ENCODE results near the gene ALAS1. TPM values are rescaled to one million over a fixed set of nuclear protein-coding genes. Genes with fewer than 3 reads are reported as not detected.
A peak's percentile ranks its signal among the peaks of the same experiment; 100 is the strongest.

The ALAS1 gene
- total RNA-seq, 1 experiment from 2014 or later: 41.6 TPM

- DNase-seq: no peak
- Histone ChIP-seq H3K9ac (ENCODE audit: low read length) (no peak overlapping the region), H3K79me2 (ENCODE audit: low read length) (peaks cover 27% of the 10 kb centered on the region), H3K9me2 (replicated peaks; ENCODE audit: insufficient read depth, low read length) (no peaks in the 10 kb centered on the region), H3K36me3 (ENCODE audit: insufficient read depth, low read length) (peaks cover 5% of the 10 kb centered on the region), H3K9me3 (ENCODE audit: low read length) (no peaks in the 10 kb centered on the region), H2AFZ (ENCODE audit: low read length) (no peak overlapping the region), H3K4me2 (ENCODE audit: low read depth, low read length, poor library complexity, severe bottlenecking) (no peak overlapping the region), H3K4me3 (ENCODE audit: low read length) (no peak overlapping the region), H3K27ac (ENCODE audit: low read length) (0 out of 2 replicates have a peak overlapping the region, but pooled peaks have one; percentile 24), H3K4me1 (ENCODE audit: low read length) (peaks cover 41% of the 10 kb centered on the region), H3K27me3 (ENCODE audit: low read length) (no peaks in the 10 kb centered on the region), H4K20me1 (ENCODE audit: insufficient read depth, low read depth, low read length) (peaks cover 9% of the 10 kb centered on the region; the same call in 1 of the 2 replicates)
Measured at GRCh38 chr3:52233968-52234367, 36.0 kb downstream of the ALAS1 start.

GRCh38 chr3:52234516-52235447, 36.8 kb downstream of the ALAS1 start:
- DNase-seq: no peak
- H3K4me2 ChIP-seq (ENCODE audit: low read depth, low read length, poor library complexity, severe bottlenecking): no peak overlapping the region
- H3K9ac ChIP-seq (ENCODE audit: low read length): no peak overlapping the region
- H4K20me1 ChIP-seq (ENCODE audit: insufficient read depth, low read depth, low read length): peaks cover 9% of the 10 kb centered on the region; the same call in 1 of the 2 replicates
- H3K27me3 ChIP-seq (ENCODE audit: low read length): no peaks in the 10 kb centered on the region
- H3K79me2 ChIP-seq (ENCODE audit: low read length): peaks cover 27% of the 10 kb centered on the region
- peaks cover 5% of the 10 kb centered on the region for H3K36me3 ChIP-seq (ENCODE audit: insufficient read depth, low read length)
- H2AFZ ChIP-seq (ENCODE audit: low read length): no peak overlapping the region
- H3K9me2 ChIP-seq (replicated peaks; ENCODE audit: insufficient read depth, low read length): no peaks in the 10 kb centered on the region
- H3K27ac ChIP-seq (ENCODE audit: low read length): 0 out of 2 replicates have a peak overlapping the region, but pooled peaks have one; percentile 24
- H3K9me3 ChIP-seq (ENCODE audit: low read length): no peaks in the 10 kb centered on the region
- H3K4me3 ChIP-seq (ENCODE audit: low read length): no peak overlapping the region
- H3K4me1 ChIP-seq (ENCODE audit: low read length): peaks cover 42% of the 10 kb centered on the region

- H3K36me3 ChIP-seq (ENCODE audit: insufficient read depth, low read length): no peaks in the 10 kb centered on the region
- H4K20me1 ChIP-seq (ENCODE audit: insufficient read depth, low read depth, low read length): 0 out of 2 replicates have a peak, but pooled peaks cover 9% of the 10 kb centered on the region
- peak overlapping the region; percentile 70 for H3K4me2 ChIP-seq (ENCODE audit: low read depth, low read length, poor library complexity, severe bottlenecking)
- no peak overlapping the region for H3K4me3 ChIP-seq (ENCODE audit: low read length)
- H3K79me2 ChIP-seq (ENCODE audit: low read length): peaks cover 32% of the 10 kb centered on the region
- no peaks in the 10 kb centered on the region for H3K27me3 ChIP-seq (ENCODE audit: low read length)
- H3K4me1 ChIP-seq (ENCODE audit: low read length): peaks cover 50% of the 10 kb centered on the region
- H3K9ac ChIP-seq (ENCODE audit: low read length): no peak overlapping the region
- no peaks in the 10 kb centered on the region for H3K9me3 ChIP-seq (ENCODE audit: low read length)
- no peaks in the 10 kb centered on the region for H3K9me2 ChIP-seq (replicated peaks; ENCODE audit: insufficient read depth, low read length)
- no peak for DNase-seq
- H2AFZ ChIP-seq (ENCODE audit: low read length): no peak overlapping the region
- H3K27ac ChIP-seq (ENCODE audit: low read length): no peak overlapping the region
Measured at GRCh38 chr3:52236424-52236886, 38.5 kb downstream of the ALAS1 start.

GRCh38 chr3:52237006-52237656, 39.2 kb downstream of the ALAS1 start:
- H3K4me3 ChIP-seq (ENCODE audit: low read length): peak overlapping the region; percentile 78; the same call in 1 of the 2 replicates
- H3K4me1 ChIP-seq (ENCODE audit: low read length): peaks cover 43% of the 10 kb centered on the region
- H3K36me3 ChIP-seq (ENCODE audit: insufficient read depth, low read length): no peaks in the 10 kb centered on the region
- H3K27ac ChIP-seq (ENCODE audit: low read length): peak overlapping the region; percentile 68
- H3K4me2 ChIP-seq (ENCODE audit: low read depth, low read length, poor library complexity, severe bottlenecking): peak overlapping the region; percentile 70
- no peaks in the 10 kb centered on the region for H3K9me3 ChIP-seq (ENCODE audit: low read length)
- H2AFZ ChIP-seq (ENCODE audit: low read length): no peak overlapping the region
- H3K9me2 ChIP-seq (replicated peaks; ENCODE audit: insufficient read depth, low read length): no peaks in the 10 kb centered on the region
- no peak for DNase-seq
- peak overlapping the region; percentile 99 for H3K9ac ChIP-seq (ENCODE audit: low read length)
- peaks cover 32% of the 10 kb centered on the region for H3K79me2 ChIP-seq (ENCODE audit: low read length)
- H4K20me1 ChIP-seq (ENCODE audit: insufficient read depth, low read depth, low read length): 0 out of 2 replicates have a peak, but pooled peaks cover 6% of the 10 kb centered on the region
- no peaks in the 10 kb centered on the region for H3K27me3 ChIP-seq (ENCODE audit: low read length)

- Histone ChIP-seq H3K9ac (ENCODE audit: low read length) (peak overlapping the region; percentile 99), H3K9me3 (ENCODE audit: low read length) (no peaks in the 10 kb centered on the region), H3K9me2 (replicated peaks; ENCODE audit: insufficient read depth, low read length) (no peaks in the 10 kb centered on the region), H3K4me3 (ENCODE audit: low read length) (peak overlapping the region; percentile 78), H3K4me2 (ENCODE audit: low read depth, low read length, poor library complexity, severe bottlenecking) (peak overlapping the region; percentile 70), H2AFZ (ENCODE audit: low read length) (no peak overlapping the region), H4K20me1 (ENCODE audit: insufficient read depth, low read depth, low read length) (0 out of 2 replicates have a peak, but pooled peaks cover 3% of the 10 kb centered on the region), H3K27ac (ENCODE audit: low read length) (peak overlapping the region; percentile 68), H3K4me1 (ENCODE audit: low read length) (peaks cover 38% of the 10 kb centered on the region), H3K27me3 (ENCODE audit: low read length) (no peaks in the 10 kb centered on the region), H3K36me3 (ENCODE audit: insufficient read depth, low read length) (no peaks in the 10 kb centered on the region), H3K79me2 (ENCODE audit: low read length) (peaks cover 32% of the 10 kb centered on the region)
- no peak for DNase-seq
Measured at GRCh38 chr3:52237657-52238172, 39.8 kb downstream of the ALAS1 start.

- no peak overlapping the region for H2AFZ ChIP-seq (ENCODE audit: low read length)
- peak overlapping the region; percentile 70 for H3K4me2 ChIP-seq (ENCODE audit: low read depth, low read length, poor library complexity, severe bottlenecking)
- no peak for DNase-seq
Measured at GRCh38 chr3:52238193-52238760, 40.3 kb downstream of the ALAS1 start.

GRCh38 chr3:52238761-52239701, 41.1 kb downstream of the ALAS1 start, which contains the start of gene TWF2:
TWF2 (minus strand) TSS chr3:52239158; CDS start chr3:52239016, 142 bp downstream.
- Histone ChIP-seq H2AFZ (ENCODE audit: low read length) (peak within 1 kb of the TSS; percentile 73), H3K4me3 (ENCODE audit: low read length) (peak within 1 kb of the TSS; percentile 78), H3K27me3 (ENCODE audit: low read length) (no peaks in the 10 kb centered on the region), H3K9me3 (ENCODE audit: low read length) (no peaks in the 10 kb centered on the region), H3K27ac (ENCODE audit: low read length) (peak within 1 kb of the TSS; percentile 68), H3K9ac (ENCODE audit: low read length) (peak within 1 kb of the TSS; percentile 99), H3K36me3 (ENCODE audit: insufficient read depth, low read length) (no peaks in the 10 kb centered on the region), H3K4me2 (ENCODE audit: low read depth, low read length, poor library complexity, severe bottlenecking) (peak within 1 kb of the TSS; percentile 70), H3K9me2 (replicated peaks; ENCODE audit: insufficient read depth, low read length) (no peaks in the 10 kb centered on the region), H4K20me1 (ENCODE audit: insufficient read depth, low read depth, low read length) (no peaks in the 10 kb centered on the region), H3K79me2 (ENCODE audit: low read length) (peaks cover 32% of the 10 kb centered on the region), H3K4me1 (ENCODE audit: low read length) (peaks cover 38% of the 10 kb centered on the region)
- DNase-seq: peak; percentile 93

More at GRCh38 chr3:52238193-52238760, 40.3 kb downstream of the ALAS1 start:
- H4K20me1 ChIP-seq (ENCODE audit: insufficient read depth, low read depth, low read length): 0 out of 2 replicates have a peak, but pooled peaks cover 2% of the 10 kb centered on the region
- no peaks in the 10 kb centered on the region for H3K9me2 ChIP-seq (replicated peaks; ENCODE audit: insufficient read depth, low read length)
- H3K9me3 ChIP-seq (ENCODE audit: low read length): no peaks in the 10 kb centered on the region
- no peaks in the 10 kb centered on the region for H3K36me3 ChIP-seq (ENCODE audit: insufficient read depth, low read length)
- H3K4me1 ChIP-seq (ENCODE audit: low read length): peaks cover 33% of the 10 kb centered on the region
- peak overlapping the region; percentile 99 for H3K9ac ChIP-seq (ENCODE audit: low read length)
- peak overlapping the region; percentile 68 for H3K27ac ChIP-seq (ENCODE audit: low read length)
- H3K27me3 ChIP-seq (ENCODE audit: low read length): no peaks in the 10 kb centered on the region
- peak overlapping the region; percentile 78 for H3K4me3 ChIP-seq (ENCODE audit: low read length)
- H3K79me2 ChIP-seq (ENCODE audit: low read length): peaks cover 32% of the 10 kb centered on the region
